ENCODE data around the gene TMEM184B.

The TMEM184B gene

GRCh38 chr22:38273135-38273826 is 471 bp upstream of the TMEM184B start:
- no peak for DNase-seq

GRCh38 chr22:38271927-38272372 is 860 bp downstream of the TMEM184B start:
- DNase-seq, result no peak

- no peak for DNase-seq
These were observed 1.7 kb downstream of the TMEM184B start for GRCh38 chr22:38271101-38271500.

GRCh38 chr22:38270091-38270992 is 2.5 kb downstream of the TMEM184B start:
- DNase-seq, result no peak

GRCh38 chr22:38269466-38269865 is 3.3 kb downstream of the TMEM184B start:
- no peak for DNase-seq

GRCh38 chr22:38267086-38267485 is 5.7 kb downstream of the TMEM184B start:
- peak in 1 of 2 donors; percentile 76 for DNase-seq

- DNase-seq, result no peak
These were observed 6.7 kb downstream of the TMEM184B start for GRCh38 chr22:38266120-38266519.

GRCh38 chr22:38264322-38264843 is 8.4 kb downstream of the TMEM184B start:
- DNase-seq, result no peak

GRCh38 chr22:38262051-38262795 is 10.6 kb downstream of the TMEM184B start:
- no peak for DNase-seq

- no peak for DNase-seq
These were observed 11.8 kb downstream of the TMEM184B start for GRCh38 chr22:38260761-38261681.

- no peak for DNase-seq
These were observed 13.4 kb downstream of the TMEM184B start for GRCh38 chr22:38259370-38259769.

- no peak for DNase-seq
These were observed 13.9 kb downstream of the TMEM184B start for GRCh38 chr22:38258895-38259294.

GRCh38 chr22:38257650-38258250 is 15.1 kb downstream of the TMEM184B start:
- no peak for DNase-seq

GRCh38 chr22:38257181-38257580 is 15.6 kb downstream of the TMEM184B start:
- no peak for DNase-seq

GRCh38 chr22:38255697-38256096 is 17.1 kb downstream of the TMEM184B start:
- DNase-seq, result no peak

GRCh38 chr22:38251341-38251692 is 21.5 kb downstream of the TMEM184B start:
- DNase-seq, result no peak

GRCh38 chr22:38250643-38251340 is 22.0 kb downstream of the TMEM184B start:
- no peak for DNase-seq

- no peak for DNase-seq
These were observed 22.8 kb downstream of the TMEM184B start for GRCh38 chr22:38249803-38250642.

- DNase-seq, result no peak
These were observed 23.5 kb downstream of the TMEM184B start for GRCh38 chr22:38249301-38249700.

GRCh38 chr22:38248280-38248679 is 24.5 kb downstream of the TMEM184B start:
- no peak for DNase-seq
